Lung (tissue), 12 donors: ENCODE data around the gene PFDN5. TPM values are rescaled to one million over a fixed set of nuclear protein-coding genes. Genes with fewer than 3 reads are reported as not detected.

Experiments used
- ATAC-seq: fragments of 200-7000 bp; cut with Tn5 transposase; one replicate; pipeline ENCODE4 v1.9.1; 2020; ENCODE audit warnings: moderate number of reproducible peaks; ENCODE audit not compliant: insufficient read depth, low FRiP score
- DNase-seq, 3 donors: peaks; one replicate each; pipeline ENCODE4 v3.0.0-alpha.2; 2013 to 2017
- H3K27ac ChIP-seq, 2 donors: one replicate each; pipeline ENCODE4 v1.5.1; 2013; ENCODE audit warnings: mild to moderate bottlenecking in 2 of 2, moderate library complexity in 2 of 2, control low read depth in 1 of 2, inconsistent platforms in 1 of 2, low read depth in 1 of 2, low read length in 1 of 2
- H3K27me3 ChIP-seq, 3 donors: one replicate each; pipeline ENCODE4 v1.5.1; 2013; ENCODE audit warnings: low read length in 2 of 3; ENCODE audit not compliant: control insufficient read depth in 3 of 3, insufficient read depth in 3 of 3
- H3K36me3 ChIP-seq, 4 donors: one replicate each; pipeline ENCODE4 v1.5.1; 2013; ENCODE audit warnings: low read length in 4 of 4, mild to moderate bottlenecking in 1 of 4, moderate library complexity in 1 of 4; ENCODE audit not compliant: control insufficient read depth in 4 of 4, insufficient read depth in 4 of 4
- H3K4me1 ChIP-seq, 5 donors: one replicate each; pipeline ENCODE4 v1.5.1; 2013; ENCODE audit warnings: low read length in 5 of 5, mild to moderate bottlenecking in 2 of 5, moderate library complexity in 1 of 5; ENCODE audit not compliant: control insufficient read depth in 5 of 5, insufficient read depth in 5 of 5
- H3K4me3 ChIP-seq: one replicate; pipeline ENCODE4 v1.5.1; 2013; ENCODE audit warnings: mild to moderate bottlenecking, control low read depth, moderate library complexity
- H3K9ac ChIP-seq, 2 donors: one replicate each; pipeline ENCODE4 v1.5.1; 2013; ENCODE audit warnings: low read length in 2 of 2, control low read depth in 1 of 2; ENCODE audit not compliant: insufficient read depth in 1 of 2
- H3K9me3 ChIP-seq, 4 donors: one replicate each; pipeline ENCODE4 v1.5.1; 2013; ENCODE audit warnings: low read length in 3 of 4, mild to moderate bottlenecking in 1 of 4, moderate library complexity in 1 of 4; ENCODE audit not compliant: control insufficient read depth in 4 of 4, insufficient read depth in 3 of 4
- WGBS, 2 donors: extraction: QIAGEN DNeasy Blood & Tissue Kit; methylation state at CpG; one replicate each; pipeline ENCODE4 v1.1.7; 2013; 5-methylcytosine and 5-hydroxymethylcytosine counted together
- polyA plus RNA-seq, 2 donors: library from polyadenylated mRNA; stranded (reverse); fragments of 200-250 nt; gene quantifications; one replicate each; pipeline ENCODE4 v1.2.1, GENCODE V29; 2013
- total RNA-seq, 2 donors: library from RNA; depleted of rRNA in 1 of 2; stranded (reverse); fragments of >200 nt in 1 of 2; gene quantifications; one replicate each; pipeline ENCODE4 v1.2.1, GENCODE V29; 2014 to 2021
- TF ChIP-seq, protein P1 (sequence below): IDR thresholded peaks from 2 replicates; pipeline ENCODE4 v1.5.1; 2012; ENCODE audit warnings: mild to moderate bottlenecking; ENCODE audit errors: control extremely low read depth, extremely low read depth
- donor health status: control.
- donor health status: control.
- donor health status: Bipolar disorder and iron deficiency.
- donor health status: healthy.
- donor health status: DM: yes; HTN: yes; CAD: no.

Gene PFDN5
- total and polyA plus RNA-seq, 4 donors: 351 to 1,722 (median 505) TPM

- no peak overlapping the region for H3K9ac ChIP-seq
- WGBS, 2 donors: 92 to 94% methylated on average over 4 of the region's 4 CpGs
- no peaks in the 10 kb centered on the region for H3K36me3 ChIP-seq
- TF ChIP-seq, protein P1, sequence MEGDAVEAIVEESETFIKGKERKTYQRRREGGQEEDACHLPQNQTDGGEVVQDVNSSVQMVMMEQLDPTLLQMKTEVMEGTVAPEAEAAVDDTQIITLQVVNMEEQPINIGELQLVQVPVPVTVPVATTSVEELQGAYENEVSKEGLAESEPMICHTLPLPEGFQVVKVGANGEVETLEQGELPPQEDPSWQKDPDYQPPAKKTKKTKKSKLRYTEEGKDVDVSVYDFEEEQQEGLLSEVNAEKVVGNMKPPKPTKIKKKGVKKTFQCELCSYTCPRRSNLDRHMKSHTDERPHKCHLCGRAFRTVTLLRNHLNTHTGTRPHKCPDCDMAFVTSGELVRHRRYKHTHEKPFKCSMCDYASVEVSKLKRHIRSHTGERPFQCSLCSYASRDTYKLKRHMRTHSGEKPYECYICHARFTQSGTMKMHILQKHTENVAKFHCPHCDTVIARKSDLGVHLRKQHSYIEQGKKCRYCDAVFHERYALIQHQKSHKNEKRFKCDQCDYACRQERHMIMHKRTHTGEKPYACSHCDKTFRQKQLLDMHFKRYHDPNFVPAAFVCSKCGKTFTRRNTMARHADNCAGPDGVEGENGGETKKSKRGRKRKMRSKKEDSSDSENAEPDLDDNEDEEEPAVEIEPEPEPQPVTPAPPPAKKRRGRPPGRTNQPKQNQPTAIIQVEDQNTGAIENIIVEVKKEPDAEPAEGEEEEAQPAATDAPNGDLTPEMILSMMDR: no peak
- H3K9me3 ChIP-seq: no peaks in the 10 kb centered on the region
- peaks cover 0 to 17% (median 3%) of the 10 kb centered on the region in 5 donors for H3K4me1 ChIP-seq
- no peak for ATAC-seq
- H3K27ac ChIP-seq: no peak overlapping the region
- DNase-seq: no peak
- no peaks in the 10 kb centered on the region for H3K27me3 ChIP-seq
- H3K4me3 ChIP-seq: no peak overlapping the region
Measured at GRCh38 chr12:53347905-53348304, 52.6 kb downstream of the PFDN5 start.

Other genes with a start within 250 kb of the PFDN5 start
- 100 to 1,000 TPM in 1 of 2 donors, 10 to 100 TPM in 1; 56.7 to 182 TPM for gene TNS2, start 245.5 kb upstream of the PFDN5 start, total RNA-seq
- 100 to 1,000 TPM in 1 of 2 donors, 10 to 100 TPM in 1; 72.8 to 138 TPM for gene TNS2, start 245.5 kb upstream of the PFDN5 start, polyA plus RNA-seq
- gene SPRYD3, start 216.2 kb upstream of the PFDN5 start, total RNA-seq: 10 to 100 TPM; 17.1 to 60.2 TPM
- 10 to 100 TPM; 24.4 to 45.5 TPM for gene SPRYD3, start 216.2 kb upstream of the PFDN5 start, polyA plus RNA-seq
- 10 to 100 TPM; 16.0 to 42.5 TPM for gene IGFBP6, start 197.9 kb upstream of the PFDN5 start, total RNA-seq
- 10 to 100 TPM; 15.9 to 75.0 TPM for gene IGFBP6, start 197.9 kb upstream of the PFDN5 start, polyA plus RNA-seq
- under 1 TPM in 1 of 2 donors, not detected in 1; 0.21 TPM for gene SOAT2, start 192.1 kb upstream of the PFDN5 start, total RNA-seq
- under 1 TPM; 0.06 to 0.10 TPM for gene SOAT2, start 192.1 kb upstream of the PFDN5 start, polyA plus RNA-seq
- 10 to 100 TPM; 28.0 to 37.4 TPM for gene ZNF740, start 114.8 kb upstream of the PFDN5 start, total RNA-seq
- gene ZNF740, start 114.8 kb upstream of the PFDN5 start, polyA plus RNA-seq: 1 to 10 TPM; 7.8 to 8.6 TPM
- 10 to 100 TPM; 30.1 to 48.8 TPM for gene CSAD, start 114.6 kb upstream of the PFDN5 start, total RNA-seq
- 10 to 100 TPM; 21.7 to 36.5 TPM for gene CSAD, start 114.6 kb upstream of the PFDN5 start, polyA plus RNA-seq
- gene ITGB7, start 88.3 kb upstream of the PFDN5 start, total RNA-seq: 1 to 10 TPM; 2.3 to 7.9 TPM
- gene ITGB7, start 88.3 kb upstream of the PFDN5 start, polyA plus RNA-seq: 1 to 10 TPM; 3.9 to 6.1 TPM
- 10 to 100 TPM; 27.8 to 29.7 TPM for gene RARG, start 63.3 kb upstream of the PFDN5 start, total RNA-seq
- 10 to 100 TPM; 12.0 to 14.2 TPM for gene RARG, start 63.3 kb upstream of the PFDN5 start, polyA plus RNA-seq
- gene ESPL1, start 27.2 kb upstream of the PFDN5 start, total RNA-seq: 1 to 10 TPM; 2.0 to 6.7 TPM
- gene ESPL1, start 27.2 kb upstream of the PFDN5 start, polyA plus RNA-seq: under 1 TPM; 0.77 to 0.97 TPM
- gene MYG1, start 4.2 kb downstream of the PFDN5 start, total RNA-seq: 10 to 100 TPM; 22.1 to 63.5 TPM
- 10 to 100 TPM; 56.1 to 88.9 TPM for gene MYG1, start 4.2 kb downstream of the PFDN5 start, polyA plus RNA-seq
- gene AAAS, start 26.1 kb downstream of the PFDN5 start, total RNA-seq: 10 to 100 TPM; 51.4 to 51.7 TPM
- gene AAAS, start 26.1 kb downstream of the PFDN5 start, polyA plus RNA-seq: 10 to 100 TPM; 29.7 to 37.0 TPM
- not detected for gene SP7, start 40.8 kb downstream of the PFDN5 start, total RNA-seq
- not detected for gene SP7, start 40.8 kb downstream of the PFDN5 start, polyA plus RNA-seq
- 10 to 100 TPM; 68.3 to 72.2 TPM for gene SP1, start 84.6 kb downstream of the PFDN5 start, total RNA-seq
- 10 to 100 TPM; 16.2 to 26.6 TPM for gene SP1, start 84.6 kb downstream of the PFDN5 start, polyA plus RNA-seq
- under 1 TPM in 1 of 2 donors, not detected in 1; 0.52 TPM for gene AMHR2, start 128.3 kb downstream of the PFDN5 start, total RNA-seq
- gene AMHR2, start 128.3 kb downstream of the PFDN5 start, polyA plus RNA-seq: under 1 TPM; 0.02 to 0.22 TPM
- gene PRR13, start 146.2 kb downstream of the PFDN5 start, total RNA-seq: 100 to 1,000 TPM in 1 of 2 donors, 10 to 100 TPM in 1; 59.0 to 178 TPM
- gene PRR13, start 146.2 kb downstream of the PFDN5 start, polyA plus RNA-seq: 100 to 1,000 TPM; 157 to 336 TPM
- gene PCBP2, start 156.6 kb downstream of the PFDN5 start, total RNA-seq: 100 to 1,000 TPM; 612 to 697 TPM
- gene PCBP2, start 156.6 kb downstream of the PFDN5 start, polyA plus RNA-seq: 100 to 1,000 TPM; 363 to 501 TPM
- gene MAP3K12, start 203.9 kb downstream of the PFDN5 start, total RNA-seq: 10 to 100 TPM; 21.2 to 25.4 TPM
- gene MAP3K12, start 203.9 kb downstream of the PFDN5 start, polyA plus RNA-seq: 10 to 100 TPM; 13.4 to 18.9 TPM
- 10 to 100 TPM; 32.6 to 41.3 TPM for gene TARBP2, start 205.7 kb downstream of the PFDN5 start, total RNA-seq
- gene TARBP2, start 205.7 kb downstream of the PFDN5 start, polyA plus RNA-seq: 10 to 100 TPM; 32.2 to 37.1 TPM
- not detected for gene NPFF, start 211.9 kb downstream of the PFDN5 start, total RNA-seq
- gene NPFF, start 211.9 kb downstream of the PFDN5 start, polyA plus RNA-seq: under 1 TPM in 1 of 2 donors, not detected in 1; 0.45 TPM